Mesendoderm (in vitro differentiated cells): Measurements from ENCODE around the gene STAMBPL1.

Experiments used
- DNase-seq: peaks from one replicate; pipeline ENCODE4 v3.0.0; 2013
- H2AK5ac ChIP-seq: 2 replicates; pipeline ENCODE4 v1.6.1; 2013; ENCODE audit warnings: low read length, inconsistent platforms
- H2BK120ac ChIP-seq: 2 replicates; pipeline ENCODE4 v1.6.1; 2013; ENCODE audit warnings: low read depth, mild to moderate bottlenecking, low read length, moderate library complexity, mixed read lengths
- H2BK15ac ChIP-seq: replicated peaks from 2 replicates; pipeline ENCODE4 v1.6.1; 2013; ENCODE audit warnings: low read depth, mild to moderate bottlenecking, moderate library complexity
- H2BK5ac ChIP-seq: 2 replicates; pipeline ENCODE4 v1.6.1; 2013; ENCODE audit warnings: low read length, inconsistent platforms
- H3K18ac ChIP-seq: 2 replicates; pipeline ENCODE4 v1.6.1; 2013; ENCODE audit warnings: mild to moderate bottlenecking, low read length, mixed read lengths
- H3K23ac ChIP-seq: one replicate; pipeline ENCODE4 v1.6.1; 2013; ENCODE audit warnings: low read length
- H3K27ac ChIP-seq: 2 replicates; pipeline ENCODE4 v1.5.1; 2013; ENCODE audit warnings: low read depth, mild to moderate bottlenecking, inconsistent platforms, low read length, moderate library complexity
- H3K27me3 ChIP-seq: 2 replicates; pipeline ENCODE4 v1.6.1; 2013; ENCODE audit warnings: low read length, control low read depth, mild to moderate bottlenecking, inconsistent platforms; ENCODE audit not compliant: insufficient read depth, poor library complexity
- H3K36me3 ChIP-seq: 2 replicates; pipeline ENCODE4 v1.6.1; 2013; ENCODE audit warnings: low read length, inconsistent platforms; ENCODE audit not compliant: control insufficient read depth, insufficient read depth
- H3K4ac ChIP-seq: one replicate; pipeline ENCODE4 v1.6.1; 2013; ENCODE audit warnings: low read depth, mild to moderate bottlenecking, low read length, moderate library complexity
- H3K4me1 ChIP-seq: 2 replicates; pipeline ENCODE4 v1.6.1; 2013; ENCODE audit warnings: low read depth, low read length, inconsistent platforms; ENCODE audit not compliant: control insufficient read depth
- H3K4me2 ChIP-seq: 2 replicates; pipeline ENCODE4 v1.6.1; 2013; ENCODE audit warnings: low read length
- H3K4me3 ChIP-seq: 2 replicates; pipeline ENCODE4 v1.5.1; 2013; ENCODE audit warnings: mild to moderate bottlenecking, low read length
- H3K56ac ChIP-seq: one replicate; pipeline ENCODE4 v1.6.1; 2013; ENCODE audit warnings: low read length
- H3K79me1 ChIP-seq: 2 replicates; pipeline ENCODE4 v1.6.1; 2013; ENCODE audit warnings: low read length, inconsistent platforms
- H3K79me2 ChIP-seq: 2 replicates; pipeline ENCODE4 v1.6.1; 2013; ENCODE audit warnings: mild to moderate bottlenecking, low read length; ENCODE audit not compliant: control insufficient read depth, insufficient read depth
- H3K9ac ChIP-seq: 2 replicates; pipeline ENCODE4 v1.6.1; 2013; ENCODE audit warnings: low read length, inconsistent platforms
- H4K5ac ChIP-seq: one replicate; pipeline ENCODE4 v1.6.1; 2013; ENCODE audit warnings: low read length
- H4K8ac ChIP-seq: one replicate; pipeline ENCODE4 v1.6.1; 2013; ENCODE audit warnings: low read depth, mild to moderate bottlenecking, control low read depth, low read length, moderate library complexity
- WGBS: extraction: QIAGEN DNeasy Blood & Tissue Kit; methylation state at CpG from one replicate; pipeline ENCODE4 v1.1.7; 2013; ENCODE audit warnings: low lambda C conversion rate, missing lambda C conversion rate; ENCODE audit not compliant: insufficient coverage; ENCODE audit errors: extremely low coverage; 5-methylcytosine and 5-hydroxymethylcytosine counted together

STAMBPL1 gene

DNA sequence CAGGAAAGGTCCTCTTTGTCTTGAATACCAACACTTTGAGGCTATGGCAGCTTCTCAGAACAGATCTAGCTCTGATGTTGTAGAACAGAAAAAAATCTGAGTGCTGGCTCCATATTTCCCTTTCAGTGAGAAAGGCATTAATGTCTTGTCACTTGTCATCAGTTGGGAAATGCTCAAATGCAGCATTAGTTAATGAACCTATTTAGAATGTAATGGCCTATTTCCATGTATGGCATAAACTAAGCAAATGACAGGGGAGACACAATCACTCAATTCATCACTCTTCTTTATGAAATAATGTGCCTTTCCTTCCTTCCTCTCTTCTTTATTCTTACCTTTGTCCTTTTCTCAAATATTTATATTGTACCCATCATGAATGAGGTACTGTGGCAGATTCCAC is 5.0 kb upstream of the STAMBPL1 start:
- no peaks in the 10 kb centered on the region for H3K27me3 ChIP-seq
- DNase-seq: no peak
- no peak overlapping the region for H2AK5ac ChIP-seq
- no peaks in the 10 kb centered on the region for H3K79me2 ChIP-seq
- no peak overlapping the region for H3K9ac ChIP-seq
- H2BK5ac ChIP-seq: no peak overlapping the region
- H2BK120ac ChIP-seq: no peak overlapping the region
- H3K4me3 ChIP-seq: no peak overlapping the region
- no peaks in the 10 kb centered on the region for H3K79me1 ChIP-seq
- no peak overlapping the region for H3K4ac ChIP-seq
- no peak overlapping the region for H3K4me2 ChIP-seq
- H3K36me3 ChIP-seq: no peaks in the 10 kb centered on the region
- H2BK15ac ChIP-seq: no peak overlapping the region
- no peak overlapping the region for H3K23ac ChIP-seq
- no peak overlapping the region for H4K5ac ChIP-seq
- H3K4me1 ChIP-seq: no peaks in the 10 kb centered on the region
- no peak overlapping the region for H3K18ac ChIP-seq
- no peak overlapping the region for H4K8ac ChIP-seq
- no peak overlapping the region for H3K56ac ChIP-seq
- no peak overlapping the region for H3K27ac ChIP-seq

DNA sequence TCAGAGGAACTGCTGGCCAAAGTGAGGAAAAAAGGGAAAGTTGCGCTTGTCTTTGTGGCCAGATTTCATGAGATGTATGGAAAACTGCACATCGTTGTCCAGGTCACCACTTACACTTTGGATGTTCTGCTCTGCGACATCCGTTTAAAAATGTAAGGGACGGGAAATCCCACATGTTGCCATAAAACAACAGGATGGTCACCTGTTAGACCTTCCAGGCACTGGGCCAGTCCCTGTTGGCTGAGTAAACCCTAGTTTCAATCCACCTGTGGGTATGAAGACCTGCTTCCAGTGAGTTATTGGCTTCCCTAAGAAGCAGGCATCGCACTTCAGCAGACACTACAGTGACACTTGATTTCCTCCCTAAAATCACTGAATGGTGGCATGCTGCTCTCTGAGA is 2.7 kb upstream of the STAMBPL1 start:
- Histone ChIP-seq H3K4me3 (no peak overlapping the region), H4K8ac (no peak overlapping the region), H2BK120ac (no peak overlapping the region), H3K27ac (no peak overlapping the region), H2BK15ac (no peak overlapping the region), H3K4ac (no peak overlapping the region), H3K36me3 (no peaks in the 10 kb centered on the region), H3K9ac (no peak overlapping the region), H2AK5ac (no peak overlapping the region), H3K79me1 (no peaks in the 10 kb centered on the region), H2BK5ac (no peak overlapping the region), H3K18ac (no peak overlapping the region), H3K4me1 (no peaks in the 10 kb centered on the region), H3K79me2 (no peaks in the 10 kb centered on the region), H3K56ac (no peak overlapping the region), H3K4me2 (no peak overlapping the region), H3K27me3 (no peaks in the 10 kb centered on the region), H4K5ac (no peak overlapping the region), H3K23ac (no peak overlapping the region)
- DNase-seq: no peak
- no CpG with 5 or more reads among the region's 6 CpGs for WGBS

DNA sequence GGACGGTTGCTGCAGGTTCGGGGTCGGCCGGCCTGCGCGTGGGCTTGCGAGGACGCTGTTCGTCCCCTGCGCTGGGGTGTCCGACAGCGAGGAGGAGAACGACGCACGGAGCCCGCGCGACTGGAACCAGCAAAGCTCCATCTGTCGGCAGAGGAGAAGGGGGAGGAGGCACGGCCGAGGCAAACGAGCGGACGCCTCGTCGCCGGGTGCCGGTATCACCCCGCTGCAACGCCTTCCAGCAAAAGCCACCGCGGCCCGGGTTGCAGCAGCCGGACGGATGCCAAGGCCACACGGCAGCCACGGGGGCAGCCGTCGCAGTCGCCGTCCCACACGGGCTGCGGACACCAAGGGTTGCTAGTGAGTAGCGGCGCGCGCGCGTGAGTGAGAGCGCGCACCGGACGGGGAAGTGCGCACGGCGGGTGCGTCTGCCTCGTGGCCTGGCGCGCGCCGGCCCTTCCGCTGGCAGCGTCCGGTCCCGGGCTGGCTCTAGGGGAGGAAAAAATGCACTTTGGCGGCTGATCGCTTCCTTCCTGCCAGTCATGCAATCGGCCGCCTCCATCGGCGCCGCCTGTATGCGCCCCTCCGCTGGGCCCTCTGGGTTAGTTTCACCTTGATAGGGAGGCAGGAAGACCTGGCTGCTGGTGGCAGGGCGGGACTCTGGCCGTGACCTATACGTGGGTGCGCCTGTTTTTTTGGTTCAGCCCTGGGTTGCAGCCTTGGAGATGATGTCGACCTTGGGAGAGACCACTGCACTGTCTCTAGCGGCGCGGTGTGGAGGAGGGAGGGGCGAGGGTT is 434 bp downstream of the STAMBPL1 start:
- Histone ChIP-seq H2AK5ac (no peak overlapping the region), H3K79me2 (no peaks in the 10 kb centered on the region), H2BK120ac (no peak overlapping the region), H3K4me1 (no peaks in the 10 kb centered on the region), H3K18ac (no peak overlapping the region), H3K56ac (peak overlapping the region; percentile 93), H3K9ac (peak overlapping the region; percentile 79), H2BK5ac (no peak overlapping the region), H4K5ac (no peak overlapping the region), H3K27me3 (no peaks in the 10 kb centered on the region), H3K4me2 (peak overlapping the region; percentile 83), H2BK15ac (no peak overlapping the region), H3K79me1 (no peaks in the 10 kb centered on the region), H4K8ac (no peak overlapping the region), H3K4me3 (peak overlapping the region; percentile 58), H3K27ac (peak overlapping the region; percentile 40), H3K4ac (no peak overlapping the region), H3K36me3 (no peaks in the 10 kb centered on the region), H3K23ac (no peak overlapping the region)
- DNase-seq: peak; percentile 81
- WGBS: no CpG with 5 or more reads among the region's 84 CpGs

DNA sequence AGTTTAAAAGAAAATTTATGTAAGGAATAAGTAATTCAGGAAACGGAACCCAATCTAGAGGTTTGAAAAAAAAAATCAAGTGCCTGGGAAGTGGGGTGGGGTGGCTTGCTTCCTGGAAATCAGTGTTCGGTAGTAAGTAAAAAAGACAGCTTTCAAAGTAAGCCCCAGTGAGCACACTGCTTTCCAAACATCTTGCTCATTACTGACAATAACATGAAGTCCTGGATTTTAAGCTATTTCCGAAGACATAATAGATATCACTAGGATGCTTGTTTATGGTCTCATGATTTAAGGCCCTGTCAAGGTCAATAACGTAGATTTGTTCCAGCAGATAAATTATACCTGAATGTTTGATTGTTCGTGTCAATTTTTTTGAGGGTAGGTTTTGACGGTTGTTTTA is 1.3 kb downstream of the STAMBPL1 start:
- Histone ChIP-seq H3K4ac (no peak overlapping the region), H2BK5ac (no peak overlapping the region), H4K8ac (no peak overlapping the region), H3K56ac (no peak overlapping the region), H3K4me2 (no peak overlapping the region), H3K9ac (no peak overlapping the region), H3K4me3 (no peak overlapping the region), H3K79me1 (no peaks in the 10 kb centered on the region), H3K18ac (no peak overlapping the region), H3K27me3 (no peaks in the 10 kb centered on the region), H3K4me1 (no peaks in the 10 kb centered on the region), H2BK120ac (no peak overlapping the region), H3K27ac (no peak overlapping the region), H2BK15ac (no peak overlapping the region), H3K79me2 (no peaks in the 10 kb centered on the region), H2AK5ac (no peak overlapping the region), H3K36me3 (no peaks in the 10 kb centered on the region), H4K5ac (no peak overlapping the region), H3K23ac (no peak overlapping the region)
- WGBS: no CpG with 5 or more reads among the region's 6 CpGs
- no peak for DNase-seq

DNA sequence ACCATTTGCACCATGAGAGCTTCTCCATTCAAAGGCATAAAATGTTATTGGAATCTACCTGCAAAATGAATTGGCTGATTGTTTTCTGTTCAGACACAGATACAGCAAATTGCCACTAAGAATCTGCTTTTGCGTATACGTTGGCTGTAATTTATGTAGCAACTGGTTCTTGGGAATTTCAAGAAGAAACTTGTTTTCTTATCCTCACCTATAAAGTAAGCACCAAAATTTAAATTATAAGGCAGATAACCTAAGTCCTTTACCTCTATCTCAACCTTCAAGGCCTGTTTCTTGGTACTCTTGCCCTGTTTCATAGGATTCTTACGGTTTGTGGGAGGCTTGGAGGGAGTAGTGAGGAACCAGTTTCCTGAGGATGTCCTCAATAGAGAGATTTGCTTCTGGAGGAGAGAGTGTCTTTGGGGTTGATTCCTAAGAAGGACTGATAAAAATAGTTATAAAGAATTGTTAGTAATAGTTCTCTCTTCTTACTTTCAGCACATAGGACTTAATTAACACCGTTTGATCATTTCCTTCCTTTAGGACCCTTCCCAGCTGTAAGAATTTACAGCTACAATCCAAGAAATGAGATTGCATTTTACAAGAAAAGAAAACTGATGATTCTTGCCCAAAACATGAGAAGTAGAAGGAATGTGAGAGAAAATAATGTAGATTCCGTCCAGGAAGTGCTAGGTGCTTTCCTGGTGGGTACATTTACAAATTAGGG is 2.0 kb downstream of the STAMBPL1 start:
- DNase-seq: no peak
- Histone ChIP-seq H3K4me3 (no peak overlapping the region), H3K9ac (no peak overlapping the region), H3K56ac (no peak overlapping the region), H2BK120ac (no peak overlapping the region), H3K23ac (no peak overlapping the region), H3K4ac (no peak overlapping the region), H2AK5ac (no peak overlapping the region), H4K5ac (no peak overlapping the region), H3K79me1 (no peaks in the 10 kb centered on the region), H3K4me1 (no peaks in the 10 kb centered on the region), H3K27ac (no peak overlapping the region), H3K36me3 (no peaks in the 10 kb centered on the region), H3K27me3 (no peaks in the 10 kb centered on the region), H3K18ac (no peak overlapping the region), H4K8ac (no peak overlapping the region), H3K4me2 (no peak overlapping the region), H3K79me2 (no peaks in the 10 kb centered on the region), H2BK5ac (no peak overlapping the region), H2BK15ac (no peak overlapping the region)
- no CpG with 5 or more reads among the region's 5 CpGs for WGBS
